Ovary (tissue), 9 donors: Measurements from ENCODE around the gene ADAMTS2. TPM values are rescaled to one million over a fixed set of nuclear protein-coding genes. Genes with fewer than 3 reads are reported as not detected.

Experiments used
- DNase-seq, 5 donors: peaks; one replicate each; pipeline ENCODE4 v3.0.0-alpha.2; 2019 to 2020
- H3K27ac ChIP-seq, 2 donors: fragments of 200-600 bp; one replicate each; pipeline versions ENCODE4 v1.5.1 to v1.8.0; 2019 to 2022
- H3K27me3 ChIP-seq: fragments of 200-600 bp; one replicate; pipeline ENCODE4 v1.8.0; 2022
- H3K36me3 ChIP-seq: fragments of 200-600 bp; sonication (generic); one replicate; pipeline ENCODE4 v1.5.1; 2019
- H3K4me1 ChIP-seq: one replicate; pipeline ENCODE4 v1.8.1; 2013; ENCODE audit warnings: mild to moderate bottlenecking, moderate library complexity; ENCODE audit not compliant: insufficient read depth
- H3K4me3 ChIP-seq: fragments of 200-600 bp; sonication (generic); one replicate; pipeline ENCODE4 v1.5.1; 2017
- H3K9me3 ChIP-seq, 2 donors: fragments of 200-600 bp in 1 of 2; sonication (generic) in 1 of 2; one replicate each; pipeline versions ENCODE4 v1.5.1 to v1.8.1; 2013 to 2019; ENCODE audit warnings: mild to moderate bottlenecking in 1 of 2, moderate library complexity in 1 of 2
- EP300 ChIP-seq: sonication (generic); formaldehyde crosslinking; IDR thresholded peaks from one replicate; pipeline ENCODE4 v1.6.1; 2017; ENCODE audit warnings: antibody characterized with exemption
- POLR2A ChIP-seq: fragments of 450-650 bp; IDR thresholded peaks from one replicate; pipeline ENCODE4 v1.6.1; 2017; ENCODE audit warnings: antibody characterized with exemption, mild to moderate bottlenecking, moderate library complexity
- WGBS, 3 donors: extraction: QIAGEN DNeasy Blood & Tissue Kit in 1 of 3; methylation state at CpG; one replicate each; pipeline versions ENCODE4 v1.1.5 to v1.1.7; 2013 to 2017; 5-methylcytosine and 5-hydroxymethylcytosine counted together
- intact Hi-C, 4 donors: fragments of 100-400 bp; cut with DNase I; formaldehyde crosslinking; loops; one replicate each; pipeline versions ENCODE4 v1.11.0 to v1.15.1; 2022 to 2023
- polyA plus RNA-seq, 2 donors: library from polyadenylated mRNA; stranded (reverse); fragments of 200-250 nt in 1 of 2; fragments of 350-450 nt in 1 of 2; fragmentation: Illumina TruSeq in 1 of 2; extraction: RNeasy Lipid Tissue Mini Kit (QIAGEN cat#74804) in 1 of 2; gene quantifications; one replicate each; pipeline ENCODE4 v1.2.3, GENCODE V29; 2013 to 2014
- total RNA-seq, 7 donors: library from RNA; depleted of rRNA in 2 of 7; stranded (reverse); fragments of >200 nt in 2 of 7; fragmentation: NEBNext Ultra II Directional in 3 of 7; extraction: Animal tissue kit (Norgen Biotek cat#: 25700) in 3 of 7; gene quantifications; one replicate each; pipeline versions ENCODE4 v1.1.0 to v1.2.4, GENCODE V29; 2016 to 2023
- TF ChIP-seq, protein P1 (sequence below), 3 donors: fragments of 450-650 bp in 2 of 3; fragments of 200-600 bp in 1 of 3; IDR thresholded peaks; one replicate each; pipeline versions ENCODE4 v1.5.1 to v1.8.0; 2016 to 2022; ENCODE audit warnings: antibody characterized with exemption in 3 of 3, mild to moderate bottlenecking in 1 of 3
- donor health status: DM: no; HTN: no; CAD: no; lungs with moderate emphysema.
- donor health status: DM: no; HTN: no; CAD: no.
- donor health status: Bipolar disorder and iron deficiency.
- donor health status: DM: yes; HTN: yes; CAD: no.
- donor health status: DM: no; HTN: no; CAD: no.
- donor health status: DM: yes; HTN: yes; CAD: no.

Gene ADAMTS2
- total and polyA plus RNA-seq, 9 donors, result 7.9 to 31.8 (median 11.5) TPM

DNA sequence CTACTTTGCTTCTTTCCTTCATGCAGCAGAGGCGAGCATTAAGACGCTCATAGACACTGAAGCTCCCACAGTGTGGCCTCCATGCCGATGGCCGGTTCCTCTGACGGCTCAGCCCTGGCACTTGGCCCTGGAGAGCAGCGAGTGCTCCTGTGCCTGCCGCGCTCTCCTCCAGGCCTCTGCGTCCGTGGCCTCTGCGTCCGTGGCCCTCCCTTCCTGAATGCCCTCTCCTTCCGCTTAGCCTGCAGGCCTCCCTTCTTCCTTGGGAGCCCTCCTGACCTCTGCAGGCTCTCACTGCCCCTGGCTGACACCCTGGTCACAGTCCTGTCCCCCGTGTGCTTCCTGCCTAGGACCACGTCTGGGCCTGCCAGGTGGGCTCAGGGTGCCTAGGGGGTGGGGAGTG, 192.3 kb downstream of the ADAMTS2 start:
- WGBS, 3 donors, result 92 to 96% (median 92%) methylated on average over 15 of the region's 15 CpGs

DNA sequence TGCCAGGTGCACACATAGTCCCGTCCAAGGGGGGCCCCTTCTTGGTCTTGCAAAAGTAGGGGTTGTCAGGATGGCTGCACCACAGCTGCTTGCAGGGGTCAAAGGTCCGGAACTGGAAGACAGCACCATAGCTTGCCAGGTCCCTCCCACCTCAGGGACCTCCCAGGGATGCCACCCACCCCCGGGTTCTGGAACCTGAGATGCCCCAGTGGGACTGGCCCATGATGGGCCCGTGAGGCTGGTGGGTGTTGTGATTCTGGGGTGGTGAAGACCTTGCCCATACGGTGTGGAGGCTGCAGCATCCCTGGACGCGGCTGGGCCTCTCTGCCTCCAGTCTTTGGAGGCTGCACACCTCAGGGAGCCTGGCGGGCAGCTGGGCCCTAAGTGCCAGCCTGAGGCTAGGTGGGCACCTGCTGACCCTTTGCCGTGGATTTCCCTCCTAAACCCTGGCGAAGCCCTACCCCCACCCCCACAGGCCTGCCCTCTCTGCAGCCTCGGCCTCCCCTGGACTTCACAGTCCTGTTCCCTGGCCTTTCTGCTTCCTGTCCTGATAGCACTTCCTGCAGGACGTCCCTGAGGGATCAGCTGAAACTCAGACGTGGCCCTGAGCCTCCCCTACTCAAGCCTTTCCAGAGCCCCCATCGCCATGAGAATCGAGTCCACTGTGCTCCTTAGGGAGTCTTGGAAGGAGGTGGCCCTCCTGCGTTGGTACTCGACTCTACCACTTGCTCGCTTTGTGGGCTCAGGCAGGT, 192.9 kb downstream of the ADAMTS2 start:
- 85 to 87% (median 85%) methylated on average over 18 of the region's 18 CpGs for WGBS, 3 donors
- Histone ChIP-seq H3K27me3 (no peaks in the 10 kb centered on the region), H3K36me3 (no peaks in the 10 kb centered on the region), H3K4me3 (no peak overlapping the region), H3K9me3 (no peaks in the 10 kb centered on the region), H3K27ac (no peak overlapping the region), H3K4me1 (no peaks in the 10 kb centered on the region)
- TF ChIP-seq EP300 (no peak), POLR2A (no peak)
- TF ChIP-seq, protein P1, sequence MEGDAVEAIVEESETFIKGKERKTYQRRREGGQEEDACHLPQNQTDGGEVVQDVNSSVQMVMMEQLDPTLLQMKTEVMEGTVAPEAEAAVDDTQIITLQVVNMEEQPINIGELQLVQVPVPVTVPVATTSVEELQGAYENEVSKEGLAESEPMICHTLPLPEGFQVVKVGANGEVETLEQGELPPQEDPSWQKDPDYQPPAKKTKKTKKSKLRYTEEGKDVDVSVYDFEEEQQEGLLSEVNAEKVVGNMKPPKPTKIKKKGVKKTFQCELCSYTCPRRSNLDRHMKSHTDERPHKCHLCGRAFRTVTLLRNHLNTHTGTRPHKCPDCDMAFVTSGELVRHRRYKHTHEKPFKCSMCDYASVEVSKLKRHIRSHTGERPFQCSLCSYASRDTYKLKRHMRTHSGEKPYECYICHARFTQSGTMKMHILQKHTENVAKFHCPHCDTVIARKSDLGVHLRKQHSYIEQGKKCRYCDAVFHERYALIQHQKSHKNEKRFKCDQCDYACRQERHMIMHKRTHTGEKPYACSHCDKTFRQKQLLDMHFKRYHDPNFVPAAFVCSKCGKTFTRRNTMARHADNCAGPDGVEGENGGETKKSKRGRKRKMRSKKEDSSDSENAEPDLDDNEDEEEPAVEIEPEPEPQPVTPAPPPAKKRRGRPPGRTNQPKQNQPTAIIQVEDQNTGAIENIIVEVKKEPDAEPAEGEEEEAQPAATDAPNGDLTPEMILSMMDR (IDR thresholded peaks at IDR 0.05), result no peak
- peak in 1 of 5 donors; percentile 27 for DNase-seq
- intact Hi-C loops, result no loop called here

More for the DNA sequence above, 192.3 kb downstream of the ADAMTS2 start:
- TF ChIP-seq, protein P1 (IDR thresholded peaks at IDR 0.05), result no peak
- TF ChIP-seq EP300, result no peak
- no peak for TF ChIP-seq POLR2A
- Histone ChIP-seq H3K4me1 (no peaks in the 10 kb centered on the region), H3K9me3 (no peaks in the 10 kb centered on the region), H3K27me3 (no peaks in the 10 kb centered on the region), H3K27ac (no peak overlapping the region), H3K4me3 (no peak overlapping the region), H3K36me3 (no peaks in the 10 kb centered on the region)
- peak in 1 of 5 donors; percentile 26 for DNase-seq
- intact Hi-C loops, result no loop called here

DNA sequence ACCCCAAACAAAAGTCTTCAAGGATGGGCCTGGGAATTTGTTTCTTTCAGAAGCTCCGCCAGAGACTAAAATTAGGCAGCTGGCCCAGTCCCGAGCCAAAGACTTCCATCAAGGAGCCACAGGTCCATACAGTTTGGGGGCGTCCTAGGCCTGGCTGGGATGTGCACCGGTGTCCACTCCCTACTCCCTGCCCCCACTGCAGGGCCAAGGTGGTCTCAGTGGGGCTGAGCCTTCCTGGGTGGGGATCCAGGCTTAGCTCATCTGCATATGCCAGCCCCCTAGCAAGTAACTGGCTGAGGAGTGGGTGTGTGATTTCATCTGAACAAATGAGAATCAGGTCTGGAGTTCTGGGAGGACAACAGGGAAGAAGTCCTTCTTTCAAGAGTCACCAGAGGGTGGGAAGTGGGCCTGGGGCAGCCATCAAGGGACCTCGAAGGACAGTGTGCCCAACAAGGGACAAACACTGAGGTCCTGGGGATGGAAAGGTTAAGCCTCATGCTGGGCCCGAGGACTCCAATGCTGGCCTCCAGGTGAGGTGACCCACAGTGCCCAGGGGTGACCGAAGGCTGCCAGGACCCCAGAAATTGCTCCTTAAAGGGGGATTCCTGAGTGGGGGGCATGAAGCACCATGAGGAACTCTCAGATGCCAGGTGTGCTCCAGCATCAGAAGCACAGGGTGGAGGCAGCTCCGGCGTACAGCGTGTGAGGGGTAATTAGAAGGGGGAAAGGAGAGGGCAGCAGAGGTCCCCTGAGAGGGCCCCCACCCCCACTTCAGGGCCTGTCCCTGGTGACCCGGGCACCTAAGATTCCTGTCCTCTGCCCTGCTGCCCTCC, 193.8 kb downstream of the ADAMTS2 start:
- no peak overlapping the region for H3K27ac ChIP-seq
- no peaks in the 10 kb centered on the region for H3K4me1 ChIP-seq
- TF ChIP-seq, protein P1 (IDR thresholded peaks at IDR 0.05), result no peak
- no peak for TF ChIP-seq POLR2A
- TF ChIP-seq EP300, result no peak
- intact Hi-C loops, result no loop called here
- H3K27me3 ChIP-seq, result no peaks in the 10 kb centered on the region
- no peak overlapping the region for H3K4me3 ChIP-seq
- DNase-seq, result peak in 1 of 5 donors; percentile 30
- no peaks in the 10 kb centered on the region for H3K36me3 ChIP-seq
- no peaks in the 10 kb centered on the region for H3K9me3 ChIP-seq
- 76 to 86% (median 79%) methylated on average over 11 of the region's 11 CpGs for WGBS, 3 donors

DNA sequence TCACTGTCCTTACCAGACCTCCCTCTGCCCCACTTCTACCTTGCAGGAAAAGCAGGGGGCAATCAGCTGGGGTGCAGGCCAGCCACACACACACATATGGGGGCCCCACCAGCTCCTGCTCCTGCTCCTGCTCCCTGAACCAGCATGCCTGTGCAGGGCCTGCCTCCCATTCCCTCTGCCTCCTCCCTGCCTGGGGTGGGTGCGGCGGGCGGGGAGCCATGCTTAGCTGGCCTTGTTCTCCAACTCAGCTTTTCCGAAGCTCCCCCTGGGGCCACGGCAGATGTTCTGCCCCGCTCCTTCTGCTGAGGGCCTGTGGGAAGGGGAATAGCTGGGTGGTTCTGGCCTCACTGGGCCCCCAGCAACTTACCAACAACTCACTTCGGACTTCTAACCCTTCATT, 195.2 kb downstream of the ADAMTS2 start:
- Histone ChIP-seq H3K36me3 (no peaks in the 10 kb centered on the region), H3K4me1 (no peaks in the 10 kb centered on the region), H3K27ac (no peak overlapping the region), H3K27me3 (no peaks in the 10 kb centered on the region), H3K9me3 (no peaks in the 10 kb centered on the region), H3K4me3 (no peak overlapping the region)
- intact Hi-C loops, result no loop called here
- TF ChIP-seq POLR2A (no peak), EP300 (no peak)
- TF ChIP-seq, protein P1 (IDR thresholded peaks at IDR 0.05), result no peak
- no peak for DNase-seq
- WGBS, 3 donors, result 80 to 92% (median 84%) methylated on average over 7 of the region's 7 CpGs
